LNCAP (cell line): ENCODE measurements around the gene HDHD2.

Experiments
- TF ChIP-seq, protein P1 (sequence below): fragments of 450-650 bp; IDR thresholded peaks from 2 replicates; pipeline ENCODE4 v1.5.1; 2017; ENCODE audit warnings: mild to moderate bottlenecking

The HDHD2 gene

GRCh38 chr18:47175283-47175897 is 25.1 kb upstream of the HDHD2 start:
- TF ChIP-seq, protein P1, sequence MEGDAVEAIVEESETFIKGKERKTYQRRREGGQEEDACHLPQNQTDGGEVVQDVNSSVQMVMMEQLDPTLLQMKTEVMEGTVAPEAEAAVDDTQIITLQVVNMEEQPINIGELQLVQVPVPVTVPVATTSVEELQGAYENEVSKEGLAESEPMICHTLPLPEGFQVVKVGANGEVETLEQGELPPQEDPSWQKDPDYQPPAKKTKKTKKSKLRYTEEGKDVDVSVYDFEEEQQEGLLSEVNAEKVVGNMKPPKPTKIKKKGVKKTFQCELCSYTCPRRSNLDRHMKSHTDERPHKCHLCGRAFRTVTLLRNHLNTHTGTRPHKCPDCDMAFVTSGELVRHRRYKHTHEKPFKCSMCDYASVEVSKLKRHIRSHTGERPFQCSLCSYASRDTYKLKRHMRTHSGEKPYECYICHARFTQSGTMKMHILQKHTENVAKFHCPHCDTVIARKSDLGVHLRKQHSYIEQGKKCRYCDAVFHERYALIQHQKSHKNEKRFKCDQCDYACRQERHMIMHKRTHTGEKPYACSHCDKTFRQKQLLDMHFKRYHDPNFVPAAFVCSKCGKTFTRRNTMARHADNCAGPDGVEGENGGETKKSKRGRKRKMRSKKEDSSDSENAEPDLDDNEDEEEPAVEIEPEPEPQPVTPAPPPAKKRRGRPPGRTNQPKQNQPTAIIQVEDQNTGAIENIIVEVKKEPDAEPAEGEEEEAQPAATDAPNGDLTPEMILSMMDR = no peak

- TF ChIP-seq, protein P1 = no peak
These were observed 24.3 kb upstream of the HDHD2 start for GRCh38 chr18:47174545-47175116.

DNA sequence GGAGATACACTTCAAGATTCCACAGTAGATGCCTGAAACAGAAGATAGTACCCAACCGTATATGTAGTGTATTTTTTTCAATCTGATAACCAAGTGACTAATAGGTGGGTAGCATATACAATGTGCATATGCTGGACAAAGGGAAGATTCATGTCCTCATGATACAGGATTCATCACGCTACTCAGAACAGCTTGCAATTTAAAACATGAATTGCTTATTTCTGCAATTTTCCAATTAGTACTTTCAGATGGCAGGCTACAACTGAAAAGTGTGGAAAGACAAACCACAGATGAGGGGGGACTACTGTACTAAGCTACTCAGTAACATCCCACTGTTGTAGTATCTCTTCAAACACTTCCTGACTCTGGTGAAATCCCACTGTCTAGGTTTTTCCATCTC is 22.2 kb upstream of the HDHD2 start:
- TF ChIP-seq, protein P1 = no peak

DNA sequence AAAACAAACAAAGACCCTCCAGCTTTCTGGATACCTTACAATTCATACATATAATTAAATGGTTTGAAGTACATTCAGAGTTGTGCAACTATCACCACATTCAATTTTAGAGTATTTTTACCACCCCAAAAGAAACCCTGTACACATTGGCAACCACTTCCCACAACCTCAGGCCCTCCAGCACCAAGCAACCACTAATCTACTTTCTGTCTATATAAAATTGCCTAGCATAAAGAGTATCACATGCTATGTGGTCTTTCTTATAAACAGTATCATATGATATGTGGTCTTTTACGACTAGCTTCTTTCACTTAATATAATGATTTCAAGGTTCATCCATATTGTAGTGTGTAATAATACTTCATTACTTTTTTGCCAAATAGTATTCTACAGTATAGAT is 18.6 kb upstream of the HDHD2 start:
- TF ChIP-seq, protein P1 = no peak

DNA sequence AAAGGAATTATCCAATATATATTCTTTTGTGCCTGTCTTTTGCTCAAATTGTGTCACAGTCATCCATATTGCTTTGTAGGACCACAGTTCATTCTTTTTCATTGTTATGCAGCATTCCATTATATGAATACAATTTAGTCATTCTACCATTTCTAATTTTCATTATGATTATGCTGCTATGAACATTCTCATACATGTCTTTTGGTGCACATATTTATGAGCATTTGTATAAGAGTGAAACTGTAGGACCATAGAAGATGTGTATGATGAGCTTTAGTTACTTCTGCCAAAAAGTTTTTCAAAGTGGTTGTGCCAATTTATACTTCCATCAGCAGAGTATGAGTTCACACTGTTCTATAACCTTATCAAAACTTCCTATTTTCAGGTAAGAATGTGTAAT is 18.2 kb upstream of the HDHD2 start:
- TF ChIP-seq, protein P1 = no peak

DNA sequence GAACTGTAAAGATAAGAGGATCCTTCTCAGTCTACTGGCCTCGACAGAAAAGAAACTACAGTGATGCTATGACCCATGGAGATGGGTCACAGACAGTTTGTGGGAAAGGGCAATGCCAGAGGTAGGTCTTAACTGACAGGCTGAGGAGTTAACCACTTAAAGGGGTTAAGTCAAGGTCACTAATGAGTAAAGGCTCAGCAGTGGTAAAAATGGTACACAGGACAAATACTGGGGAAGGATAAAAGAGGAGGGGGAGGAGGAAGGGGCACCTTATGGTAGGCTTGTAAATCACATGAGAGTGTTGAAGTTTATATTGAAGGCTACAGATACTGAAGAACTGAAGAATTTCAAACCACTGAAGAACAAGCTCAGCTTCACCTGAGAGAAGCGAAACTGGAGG is 16.0 kb upstream of the HDHD2 start:
- TF ChIP-seq, protein P1 = no peak

GRCh38 chr18:47163241-47163640 is 12.9 kb upstream of the HDHD2 start:
- TF ChIP-seq, protein P1 = no peak

DNA sequence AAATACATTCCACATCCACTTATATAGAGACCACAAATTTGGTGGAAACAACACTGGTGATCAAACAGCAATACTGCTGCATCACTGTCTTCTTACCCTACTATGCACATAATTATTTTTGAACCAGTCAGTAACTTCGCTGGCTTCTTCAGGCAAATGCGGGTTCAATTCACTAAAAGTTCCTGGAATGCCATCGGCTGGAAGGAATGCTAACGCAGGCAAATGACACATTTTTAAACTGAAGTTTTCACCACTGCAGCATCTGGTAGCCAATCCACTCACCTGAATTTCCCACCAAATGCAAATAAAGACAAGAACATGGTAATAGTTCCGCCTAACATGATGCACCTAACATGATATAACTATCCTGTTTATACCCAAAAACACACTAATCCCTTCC is 10.0 kb upstream of the HDHD2 start:
- TF ChIP-seq, protein P1 = no peak
